ENCODE measurements around the gene CD109.

DNA sequence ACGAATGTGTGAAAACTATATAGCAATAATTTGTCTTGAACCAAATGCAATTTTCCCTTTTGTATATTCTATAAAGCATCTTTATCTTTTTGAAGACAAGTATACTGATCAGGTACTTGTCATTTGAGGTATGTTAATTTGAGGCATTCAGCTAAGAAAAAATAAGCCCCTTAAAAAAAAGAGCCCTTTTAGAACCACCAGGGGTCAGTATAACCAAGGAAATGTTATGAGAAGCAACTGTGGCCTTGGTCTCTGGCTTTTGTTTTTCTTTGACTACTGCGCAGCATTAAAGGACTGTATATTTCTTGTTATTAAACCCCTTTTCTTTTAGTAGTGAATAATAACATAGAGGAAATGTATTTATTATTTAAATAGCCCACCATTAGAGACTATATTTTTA is 43.1 kb downstream of the CD109 start:
- TF ChIP-seq, protein P1, sequence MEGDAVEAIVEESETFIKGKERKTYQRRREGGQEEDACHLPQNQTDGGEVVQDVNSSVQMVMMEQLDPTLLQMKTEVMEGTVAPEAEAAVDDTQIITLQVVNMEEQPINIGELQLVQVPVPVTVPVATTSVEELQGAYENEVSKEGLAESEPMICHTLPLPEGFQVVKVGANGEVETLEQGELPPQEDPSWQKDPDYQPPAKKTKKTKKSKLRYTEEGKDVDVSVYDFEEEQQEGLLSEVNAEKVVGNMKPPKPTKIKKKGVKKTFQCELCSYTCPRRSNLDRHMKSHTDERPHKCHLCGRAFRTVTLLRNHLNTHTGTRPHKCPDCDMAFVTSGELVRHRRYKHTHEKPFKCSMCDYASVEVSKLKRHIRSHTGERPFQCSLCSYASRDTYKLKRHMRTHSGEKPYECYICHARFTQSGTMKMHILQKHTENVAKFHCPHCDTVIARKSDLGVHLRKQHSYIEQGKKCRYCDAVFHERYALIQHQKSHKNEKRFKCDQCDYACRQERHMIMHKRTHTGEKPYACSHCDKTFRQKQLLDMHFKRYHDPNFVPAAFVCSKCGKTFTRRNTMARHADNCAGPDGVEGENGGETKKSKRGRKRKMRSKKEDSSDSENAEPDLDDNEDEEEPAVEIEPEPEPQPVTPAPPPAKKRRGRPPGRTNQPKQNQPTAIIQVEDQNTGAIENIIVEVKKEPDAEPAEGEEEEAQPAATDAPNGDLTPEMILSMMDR (IDR thresholded peaks at IDR 0.05), result peak; percentile 69 to 87 (median 76)
- TF ChIP-seq POLR2A (IDR thresholded peaks at IDR 0.05), result no peak
